ACC112 (cell line): ENCODE measurements around the gene AGO3.

Source experiments
- H2AFZ ChIP-seq: fragments of 200-600 bp; sonication (generic); one replicate; pipeline ENCODE4 v1.6.0; 2017; ENCODE audit warnings: antibody characterized with exemption, low read length; ENCODE audit not compliant: unreplicated experiment
- H3K27ac ChIP-seq: fragments of 200-600 bp; sonication (generic); 2 replicates; pipeline ENCODE4 v1.5.1; 2014; ENCODE audit warnings: low read depth, mild to moderate bottlenecking, antibody characterized with exemption, low read length, moderate library complexity
- H3K27me3 ChIP-seq: fragments of 200-600 bp; sonication (generic); 2 replicates; pipeline ENCODE4 v1.6.1; 2014; ENCODE audit warnings: mild to moderate bottlenecking, antibody characterized with exemption, low read length, moderate library complexity, mixed read lengths; ENCODE audit not compliant: insufficient read depth
- H3K36me3 ChIP-seq: fragments of 200-600 bp; sonication (generic); 2 replicates; pipeline ENCODE4 v1.6.1; 2016; ENCODE audit warnings: mild to moderate bottlenecking, antibody characterized with exemption, low read length, moderate library complexity, mixed read lengths; ENCODE audit not compliant: insufficient read depth
- H3K4me1 ChIP-seq: fragments of 200-600 bp; sonication (generic); one replicate; pipeline ENCODE4 v1.6.1; 2016; ENCODE audit warnings: low read length, mixed read lengths; ENCODE audit not compliant: insufficient read depth, unreplicated experiment, control insufficient read depth
- H3K4me3 ChIP-seq: fragments of 200-600 bp; sonication (generic); 2 replicates; pipeline ENCODE4 v1.5.1; 2014; ENCODE audit warnings: mild to moderate bottlenecking, low read depth, low read length
- H3K79me2 ChIP-seq: fragments of 200-600 bp; sonication (generic); one replicate; pipeline ENCODE4 v1.6.0; 2016; ENCODE audit warnings: low read length; ENCODE audit not compliant: control insufficient read depth, unreplicated experiment, insufficient read depth

The AGO3 gene

GRCh38 chr1:36096500-36097432 lies 165.9 kb downstream of the AGO3 start:
- Histone ChIP-seq H3K27me3 (no peaks in the 10 kb centered on the region), H2AFZ (no peak overlapping the region), H3K79me2 (peaks cover 16% of the 10 kb centered on the region), H3K4me3 (no peak overlapping the region), H3K4me1 (peaks cover 9% of the 10 kb centered on the region), H3K36me3 (peaks cover 30% of the 10 kb centered on the region), H3K27ac (no peak overlapping the region)

- H3K36me3 ChIP-seq = peaks cover 23% of the 10 kb centered on the region
- no peaks in the 10 kb centered on the region for H3K27me3 ChIP-seq
- H3K27ac ChIP-seq = no peak overlapping the region
- no peak overlapping the region for H2AFZ ChIP-seq
- H3K4me1 ChIP-seq = peaks cover 9% of the 10 kb centered on the region
- H3K79me2 ChIP-seq = peaks cover 5% of the 10 kb centered on the region
- no peak overlapping the region for H3K4me3 ChIP-seq
Measured at GRCh38 chr1:36097693-36098585, 167.0 kb downstream of the AGO3 start.

GRCh38 chr1:36098650-36099365 lies 167.9 kb downstream of the AGO3 start:
- Histone ChIP-seq H2AFZ (no peak overlapping the region), H3K4me1 (peaks cover 9% of the 10 kb centered on the region), H3K4me3 (no peak overlapping the region), H3K36me3 (peaks cover 16% of the 10 kb centered on the region), H3K27ac (no peak overlapping the region), H3K79me2 (no peaks in the 10 kb centered on the region), H3K27me3 (no peaks in the 10 kb centered on the region)

GRCh38 chr1:36099681-36100341 lies 168.9 kb downstream of the AGO3 start:
- Histone ChIP-seq H3K4me3 (no peak overlapping the region), H3K4me1 (peaks cover 9% of the 10 kb centered on the region), H2AFZ (no peak overlapping the region), H3K36me3 (peaks cover 9% of the 10 kb centered on the region), H3K79me2 (no peaks in the 10 kb centered on the region), H3K27ac (no peak overlapping the region), H3K27me3 (no peaks in the 10 kb centered on the region)

- H3K4me3 ChIP-seq = no peak overlapping the region
- no peak overlapping the region for H2AFZ ChIP-seq
- no peak overlapping the region for H3K27ac ChIP-seq
- no peaks in the 10 kb centered on the region for H3K79me2 ChIP-seq
- peaks cover 8% of the 10 kb centered on the region for H3K36me3 ChIP-seq
- H3K4me1 ChIP-seq = peaks cover 9% of the 10 kb centered on the region
- H3K27me3 ChIP-seq = no peaks in the 10 kb centered on the region
Measured at GRCh38 chr1:36100376-36100775, 169.5 kb downstream of the AGO3 start.

- no peaks in the 10 kb centered on the region for H3K27me3 ChIP-seq
- H3K27ac ChIP-seq = no peak overlapping the region
- no peaks in the 10 kb centered on the region for H3K79me2 ChIP-seq
- no peak overlapping the region for H2AFZ ChIP-seq
- no peak overlapping the region for H3K4me3 ChIP-seq
- H3K4me1 ChIP-seq = peaks cover 9% of the 10 kb centered on the region
- H3K36me3 ChIP-seq = no peaks in the 10 kb centered on the region
Measured at GRCh38 chr1:36101546-36101945, 170.6 kb downstream of the AGO3 start.

GRCh38 chr1:36106269-36106668 lies 175.4 kb downstream of the AGO3 start:
- Histone ChIP-seq H3K27me3 (no peaks in the 10 kb centered on the region), H3K4me1 (peaks cover 10% of the 10 kb centered on the region), H3K79me2 (no peaks in the 10 kb centered on the region), H3K27ac (no peak overlapping the region), H3K4me3 (no peak overlapping the region), H2AFZ (no peak overlapping the region), H3K36me3 (no peaks in the 10 kb centered on the region)

- no peaks in the 10 kb centered on the region for H3K79me2 ChIP-seq
Measured at GRCh38 chr1:36107394-36107793, 176.5 kb downstream of the AGO3 start.

GRCh38 chr1:36108314-36108713 lies 177.4 kb downstream of the AGO3 start:
- H3K36me3 ChIP-seq = no peaks in the 10 kb centered on the region
- no peak overlapping the region for H3K4me3 ChIP-seq
- H3K27me3 ChIP-seq = no peaks in the 10 kb centered on the region
- peaks cover 10% of the 10 kb centered on the region for H3K4me1 ChIP-seq
- H3K27ac ChIP-seq = no peak overlapping the region
- H3K79me2 ChIP-seq = no peaks in the 10 kb centered on the region
- no peak overlapping the region for H2AFZ ChIP-seq

More at GRCh38 chr1:36107394-36107793, 176.5 kb downstream of the AGO3 start:
- no peaks in the 10 kb centered on the region for H3K27me3 ChIP-seq
- no peak overlapping the region for H3K27ac ChIP-seq
- no peaks in the 10 kb centered on the region for H3K36me3 ChIP-seq
- H3K4me3 ChIP-seq = no peak overlapping the region
- H3K4me1 ChIP-seq = peaks cover 10% of the 10 kb centered on the region
- no peak overlapping the region for H2AFZ ChIP-seq
